K562 treated with DMSO at 1 percent for 24 hours (cell line): ENCODE results near the gene FCRL6. TPM values are rescaled to one million over a fixed set of nuclear protein-coding genes. Genes with fewer than 3 reads are reported as not detected.

Source experiments
- total RNA-seq: library from RNA; unstranded; fragments of 300-600 nt; gene quantifications from 2 replicates; pipeline ENCODE4 v1.2.3, GENCODE V29; 2022; ENCODE audit warnings: low read depth; ENCODE audit not compliant: insufficient read depth

FCRL6 gene, protein sequence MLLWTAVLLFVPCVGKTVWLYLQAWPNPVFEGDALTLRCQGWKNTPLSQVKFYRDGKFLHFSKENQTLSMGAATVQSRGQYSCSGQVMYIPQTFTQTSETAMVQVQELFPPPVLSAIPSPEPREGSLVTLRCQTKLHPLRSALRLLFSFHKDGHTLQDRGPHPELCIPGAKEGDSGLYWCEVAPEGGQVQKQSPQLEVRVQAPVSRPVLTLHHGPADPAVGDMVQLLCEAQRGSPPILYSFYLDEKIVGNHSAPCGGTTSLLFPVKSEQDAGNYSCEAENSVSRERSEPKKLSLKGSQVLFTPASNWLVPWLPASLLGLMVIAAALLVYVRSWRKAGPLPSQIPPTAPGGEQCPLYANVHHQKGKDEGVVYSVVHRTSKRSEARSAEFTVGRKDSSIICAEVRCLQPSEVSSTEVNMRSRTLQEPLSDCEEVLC
- not detected in 2 replicates for total RNA-seq

GRCh38 chr1:159802111-159802510, at the start of gene FCRL6:
Gene FCRL6 (plus strand): TSS chr1:159802360. CDS start chr1:159802425, 65 bp downstream.

DNA sequence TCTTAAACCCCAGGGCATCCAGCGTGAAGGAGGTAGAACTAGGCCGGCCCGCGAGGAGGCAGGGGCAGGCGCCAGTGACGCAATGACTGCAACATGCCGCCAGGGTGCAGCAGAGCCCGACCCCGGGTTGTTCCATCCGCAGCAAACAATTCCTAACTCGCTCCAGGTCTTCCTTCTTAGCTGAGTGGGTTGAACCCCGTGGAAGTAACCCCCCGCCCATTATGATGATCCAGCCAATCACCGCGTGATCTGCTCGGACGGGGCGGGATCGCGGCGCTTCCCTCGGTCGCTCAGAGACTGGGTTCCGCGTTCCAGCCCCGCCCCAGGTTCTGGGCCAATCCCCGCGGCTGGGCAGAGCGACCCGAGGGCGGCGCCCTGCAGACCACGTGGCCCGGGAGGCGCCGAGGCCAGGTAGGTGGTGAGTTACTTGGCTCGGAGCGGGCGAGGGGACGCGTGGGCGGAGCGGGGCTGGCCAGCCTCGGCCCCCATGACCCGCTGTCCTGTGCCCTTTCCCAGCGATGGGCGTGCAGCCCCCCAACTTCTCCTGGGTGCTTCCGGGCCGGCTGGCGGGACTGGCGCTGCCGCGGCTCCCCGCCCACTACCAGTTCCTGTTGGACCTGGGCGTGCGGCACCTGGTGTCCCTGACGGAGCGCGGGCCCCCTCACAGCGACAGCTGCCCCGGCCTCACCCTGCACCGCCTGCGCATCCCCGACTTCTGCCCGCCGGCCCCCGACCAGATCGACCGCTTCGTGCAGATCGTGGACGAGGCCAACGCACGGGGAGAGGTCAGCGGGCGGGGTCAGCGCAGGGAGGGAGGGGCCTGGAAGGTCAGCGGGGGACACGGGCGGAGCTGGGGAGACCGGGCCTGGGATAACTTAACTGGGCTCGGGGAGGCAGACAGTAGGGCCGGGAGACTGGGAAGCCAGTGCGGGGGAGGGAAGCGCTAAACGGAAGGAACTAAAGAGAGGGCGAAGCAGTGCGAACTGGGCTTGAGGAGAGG, 21.3 kb upstream of the FCRL6 start, which contains the start of gene DUSP23:
Gene DUSP23, plus strand, starts transcription at position 380 of the 1,000 bp plus-strand sequence. Its CDS starts 139 bp downstream, at position 519.

DNA sequence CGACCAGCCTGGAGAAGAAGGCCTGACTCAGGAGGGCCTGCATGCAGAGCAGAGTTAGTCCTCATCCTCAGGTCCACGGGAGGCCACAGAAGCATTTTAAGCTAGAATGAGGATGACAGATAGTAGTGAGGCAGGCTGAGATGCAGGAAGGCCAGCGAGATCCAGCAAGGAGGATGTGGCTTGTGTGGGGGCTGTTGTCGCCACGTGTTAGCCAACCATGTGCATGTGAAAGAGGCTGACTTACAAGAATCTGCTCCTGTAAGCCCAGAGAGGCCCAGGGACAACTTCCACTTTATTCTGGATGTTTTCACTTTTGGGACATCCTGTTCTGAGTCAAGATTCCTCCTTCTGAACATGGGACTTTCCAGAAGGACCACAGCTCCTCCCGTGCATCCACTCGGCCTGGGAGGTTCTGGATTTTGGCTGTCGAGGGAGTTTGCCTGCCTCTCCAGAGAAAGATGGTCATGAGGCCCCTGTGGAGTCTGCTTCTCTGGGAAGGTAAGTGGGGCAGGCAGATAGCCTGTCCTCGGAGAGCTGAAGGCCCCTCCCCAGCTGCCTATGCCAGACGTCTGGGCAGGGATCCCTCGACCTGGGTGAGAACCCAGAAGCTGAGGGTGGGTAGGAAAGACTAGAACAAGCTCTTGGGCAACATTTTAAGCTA, 24.4 kb downstream of the FCRL6 start, which contains the start of gene SLAMF8:
Gene SLAMF8, plus strand, starts transcription at position 433 of the 661 bp plus-strand sequence. Its CDS starts 26 bp downstream, at position 459.

DNA sequence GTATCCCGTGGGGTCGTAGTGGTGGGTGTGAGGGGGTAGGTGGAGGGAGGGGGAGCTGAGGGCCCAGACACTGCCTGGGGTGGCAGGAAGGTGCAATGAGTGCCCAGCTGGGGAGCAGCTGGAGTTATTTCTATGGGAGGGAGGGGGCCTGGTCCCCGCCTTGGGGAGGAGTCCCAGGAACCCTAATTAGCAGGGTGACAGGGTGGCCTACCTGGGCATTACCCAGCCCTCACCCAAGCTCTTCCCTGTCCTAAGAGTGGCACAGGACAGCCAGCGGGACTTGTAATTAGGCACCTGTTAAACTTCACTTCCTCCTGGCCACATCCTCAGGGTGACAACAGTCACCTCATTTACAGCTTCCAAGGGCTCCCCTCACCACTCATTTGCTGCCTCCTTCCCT, 60.4 kb downstream of the FCRL6 start, which contains the start of gene VSIG8:
Gene VSIG8, minus strand, starts transcription at position 101 of the 400 bp plus-strand sequence. CDS start 136 bp downstream, outside the sequence.

Other genes starting within 250 kb of the FCRL6 start
- gene APCS, start 214.5 kb upstream of the FCRL6 start, total RNA-seq = not detected in 2 replicates
- gene CRP, start 87.8 kb upstream of the FCRL6 start, total RNA-seq = not detected in 2 replicates
- 77.0 and 77.5 TPM in 2 replicates for gene DUSP23, start 21.4 kb upstream of the FCRL6 start, total RNA-seq
- not detected in 2 replicates for gene SLAMF8, start 24.5 kb downstream of the FCRL6 start, total RNA-seq
- not detected in 2 replicates for gene VSIG8, start 60.3 kb downstream of the FCRL6 start, total RNA-seq
- 0.63 and 0.83 TPM in 2 replicates for gene CFAP45, start 97.8 kb downstream of the FCRL6 start, total RNA-seq
- gene TAGLN2, start 123.1 kb downstream of the FCRL6 start, total RNA-seq = 386 and 426 TPM in 2 replicates
- 0.12 and 0.39 TPM in 2 replicates for gene IGSF9, start 143.3 kb downstream of the FCRL6 start, total RNA-seq
- gene SLAMF9, start 151.9 kb downstream of the FCRL6 start, total RNA-seq = not detected in 2 replicates
- gene PIGM, start 229.6 kb downstream of the FCRL6 start, total RNA-seq = 2.7 and 3.4 TPM in 2 replicates